Inferior parietal cortex (tissue), 1 donor: ENCODE results near the gene SLC7A9.

Experiments used
- DNase-seq: peaks from one replicate; pipeline ENCODE4 v3.0.0-alpha.2; 2016; ENCODE audit errors: extremely low spot score

SLC7A9 gene

DNA sequence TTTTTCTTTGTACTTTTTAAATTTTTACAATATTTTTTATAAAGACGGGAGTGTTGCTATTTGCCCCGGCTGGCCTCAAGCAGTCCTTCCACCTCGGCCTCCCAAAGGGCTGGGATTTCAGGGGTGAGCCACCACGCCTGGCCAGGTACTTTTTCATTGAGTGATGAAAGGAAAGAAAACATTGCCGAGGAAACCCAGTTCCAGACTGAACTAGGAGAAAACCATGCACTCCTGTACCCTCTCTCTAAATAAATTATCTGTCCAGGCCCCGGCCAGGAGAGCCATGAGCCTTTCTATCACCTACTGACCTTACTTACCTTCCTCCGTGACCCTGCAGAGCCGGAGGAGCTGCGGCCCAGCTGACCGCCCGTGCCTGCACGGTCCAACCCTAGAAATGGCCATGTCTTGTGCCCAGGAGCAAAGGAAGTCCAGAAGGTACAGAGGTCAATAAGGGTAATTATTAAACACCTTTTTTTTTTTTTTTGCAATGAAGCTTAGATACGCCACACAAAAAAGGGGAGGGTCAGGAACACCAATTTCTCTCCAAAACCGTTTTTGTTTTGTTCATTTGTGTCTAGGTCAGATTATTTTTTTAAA, at the start of gene SLC7A9:
Gene SLC7A9, minus strand, starts transcription at position 399 of the 597 bp plus-strand sequence. CDS start 1,233 bp downstream, outside the sequence.
- no peak for DNase-seq

DNA sequence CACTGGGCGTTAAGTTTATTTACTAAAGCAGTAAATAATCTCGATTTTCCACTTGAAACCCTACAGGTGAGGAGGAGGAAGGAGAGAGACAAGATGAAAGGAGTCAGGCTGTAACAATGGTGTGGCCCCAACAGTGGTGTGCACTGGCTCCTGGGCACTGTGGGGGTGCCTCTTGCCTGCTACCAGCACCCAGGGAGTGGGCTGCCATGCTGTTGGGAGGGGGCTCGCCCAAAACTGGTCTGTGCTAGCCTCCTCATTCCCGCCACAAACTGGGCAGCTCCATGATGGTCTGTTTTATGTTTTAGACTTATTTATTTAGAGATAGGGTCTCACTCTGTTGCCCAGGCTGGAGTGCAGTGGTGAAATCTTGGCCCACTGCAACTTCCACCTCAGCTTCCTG, 49.8 kb upstream of the SLC7A9 start:
- no peak for DNase-seq

DNA sequence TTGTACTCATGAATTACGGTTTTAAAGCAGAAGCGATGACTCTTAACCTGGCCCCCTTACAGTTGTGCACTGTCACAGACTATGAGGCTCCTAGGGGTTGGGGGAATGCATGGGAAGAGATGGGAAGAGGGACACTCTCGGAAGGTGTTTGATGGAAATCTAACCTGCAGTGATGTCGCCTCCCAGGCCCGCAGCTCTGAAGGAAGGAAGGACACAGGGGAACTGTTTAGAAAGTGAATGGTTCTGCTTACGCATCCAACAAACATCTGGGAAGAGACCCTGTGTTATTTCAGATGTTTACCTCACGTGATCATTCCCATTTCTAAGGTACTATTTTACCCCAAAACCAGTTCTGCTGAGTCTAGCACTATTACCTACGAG, 48.0 kb upstream of the SLC7A9 start:
- DNase-seq: no peak

DNA sequence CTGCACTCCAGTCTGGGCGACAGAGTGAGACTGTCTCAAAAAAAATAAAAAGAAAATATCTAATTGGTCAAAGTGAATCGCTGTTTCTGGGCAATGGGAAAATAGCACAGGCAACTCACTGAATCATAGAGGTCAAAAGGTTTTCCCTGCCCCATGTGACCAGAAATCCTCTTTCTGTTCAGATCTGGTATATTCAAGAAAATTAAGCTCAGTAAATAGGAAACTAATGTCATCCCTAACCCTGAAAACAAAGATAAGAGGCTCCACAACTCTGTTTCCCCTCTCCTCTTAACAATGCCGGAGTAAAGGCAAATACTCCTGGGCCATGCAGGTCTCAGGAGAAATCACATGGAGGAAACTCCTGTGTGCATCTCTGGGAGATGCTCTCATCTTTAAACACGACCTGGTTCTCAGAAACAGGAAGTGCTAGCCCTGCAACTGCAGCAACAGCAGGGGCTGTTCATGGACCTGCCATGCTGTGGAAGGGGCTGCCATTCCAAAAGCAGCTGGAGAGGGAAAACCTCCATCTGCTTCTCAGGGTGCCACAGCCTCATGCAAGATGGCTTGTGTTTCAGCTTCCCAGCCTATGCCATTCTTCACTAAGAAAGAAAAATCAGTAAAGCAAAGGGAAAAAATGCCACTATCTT, 47.5 kb upstream of the SLC7A9 start:
- no peak for DNase-seq

DNA sequence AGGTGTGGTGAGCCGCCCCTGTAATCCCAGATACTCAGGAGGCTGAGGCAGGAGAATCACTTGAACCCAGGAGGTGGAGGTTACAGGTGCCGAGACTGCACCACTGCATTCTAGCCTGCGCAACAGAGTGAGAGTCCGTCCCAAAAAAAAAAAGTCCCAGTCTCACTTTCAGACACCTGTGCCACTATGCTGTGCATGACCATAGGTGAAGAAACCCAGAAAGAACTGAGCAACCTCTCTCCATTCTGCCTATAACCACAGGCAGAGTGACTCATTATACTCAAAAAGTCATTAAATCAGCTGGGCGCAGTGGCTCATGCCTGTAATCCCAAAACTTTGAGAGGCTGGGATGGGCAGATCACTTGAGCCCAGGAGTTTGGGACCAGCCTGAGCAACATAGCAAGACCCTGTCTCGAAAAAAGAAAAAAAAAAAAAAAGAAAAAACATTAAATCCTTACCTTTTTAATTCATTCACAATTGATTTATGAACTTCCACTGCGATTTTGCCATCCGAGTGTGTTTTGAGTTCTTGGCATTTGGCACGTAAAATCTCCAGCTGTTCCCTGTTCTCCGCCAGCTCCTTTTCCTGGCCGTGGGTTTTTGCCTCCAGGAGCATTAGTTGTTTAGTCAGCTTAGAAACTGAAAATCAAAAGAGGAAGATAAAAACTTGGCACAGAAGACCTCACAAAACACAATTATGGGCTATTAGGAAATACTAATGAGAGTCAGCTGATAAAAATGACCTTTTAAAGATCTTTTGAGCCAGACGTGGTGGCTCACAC, 45.5 kb upstream of the SLC7A9 start:
- no peak for DNase-seq

DNA sequence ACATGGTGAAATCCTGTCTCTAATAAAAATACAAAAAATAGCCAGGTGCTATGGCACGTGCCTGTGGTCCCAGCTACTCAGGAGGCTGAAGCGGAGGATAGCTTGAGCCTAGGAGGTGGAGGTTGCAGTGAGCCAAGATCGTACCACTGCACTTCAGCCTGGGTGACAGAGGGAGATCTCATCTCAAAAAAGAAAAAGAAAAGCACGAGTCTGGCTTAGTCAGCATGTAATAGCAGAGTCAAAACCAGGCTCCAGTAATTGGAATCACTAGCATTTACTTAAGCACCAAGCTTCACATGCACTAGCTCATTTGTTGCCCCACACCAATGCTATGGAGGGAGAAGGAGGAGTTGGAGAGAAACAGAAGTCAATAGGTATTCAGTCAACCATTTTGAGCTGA, 41.9 kb upstream of the SLC7A9 start:
- DNase-seq: no peak

DNA sequence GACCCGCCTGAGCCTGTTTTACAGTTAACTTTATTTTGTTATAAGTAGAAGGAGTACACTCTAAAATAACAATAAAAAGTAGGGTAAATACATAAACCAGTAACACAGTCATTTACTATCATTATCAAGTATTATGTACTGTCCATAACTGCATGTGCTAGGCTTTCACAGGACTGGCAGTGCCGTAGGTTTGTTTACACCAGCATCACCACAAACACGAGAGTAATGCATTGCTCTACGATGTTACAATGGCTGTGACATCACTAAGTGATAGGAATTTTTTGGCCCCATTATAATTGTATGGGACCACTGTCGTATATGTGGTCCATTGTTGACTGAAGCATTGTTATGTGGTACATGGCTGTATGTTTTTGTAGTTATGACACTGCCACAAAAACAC, 41.3 kb upstream of the SLC7A9 start:
- DNase-seq: no peak

DNA sequence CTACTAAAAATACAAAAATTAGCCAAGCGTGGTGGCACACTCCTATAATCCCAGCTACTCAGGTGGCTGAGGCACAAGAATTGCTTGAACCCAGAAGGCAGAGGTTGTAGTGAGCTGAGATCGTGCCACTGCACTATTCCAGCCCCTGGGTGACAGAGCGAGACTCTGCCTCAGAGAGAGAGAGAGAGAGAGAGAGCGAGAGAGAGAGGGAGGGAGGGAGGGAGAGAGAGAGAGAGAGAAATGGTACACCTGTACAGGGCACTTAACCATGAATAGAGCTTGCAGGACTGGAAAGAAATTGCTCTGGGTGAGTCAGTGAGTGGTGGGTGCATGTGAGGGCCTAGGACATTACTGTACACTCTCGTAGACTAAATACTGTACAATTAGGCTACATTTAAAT, 40.5 kb upstream of the SLC7A9 start:
- no peak for DNase-seq

DNA sequence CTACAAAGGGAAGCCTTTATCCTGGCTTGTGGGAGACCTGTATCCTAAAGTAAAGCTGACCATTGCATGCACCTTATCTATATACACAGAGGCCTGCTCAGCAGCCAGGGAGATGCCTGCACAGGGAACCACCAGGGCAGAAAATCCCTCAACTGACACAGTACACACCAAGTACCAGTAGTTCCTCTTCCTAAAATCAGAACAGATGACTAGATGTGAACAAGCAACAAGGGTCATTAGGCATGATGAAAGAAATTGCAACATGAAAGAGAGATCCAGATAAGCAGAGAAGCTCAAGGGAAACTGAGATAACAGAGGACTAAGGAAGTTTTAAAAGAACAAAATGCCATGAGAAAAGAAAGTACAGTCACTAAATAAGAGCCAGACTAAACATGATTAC, 39.7 kb upstream of the SLC7A9 start:
- DNase-seq: no peak

DNA sequence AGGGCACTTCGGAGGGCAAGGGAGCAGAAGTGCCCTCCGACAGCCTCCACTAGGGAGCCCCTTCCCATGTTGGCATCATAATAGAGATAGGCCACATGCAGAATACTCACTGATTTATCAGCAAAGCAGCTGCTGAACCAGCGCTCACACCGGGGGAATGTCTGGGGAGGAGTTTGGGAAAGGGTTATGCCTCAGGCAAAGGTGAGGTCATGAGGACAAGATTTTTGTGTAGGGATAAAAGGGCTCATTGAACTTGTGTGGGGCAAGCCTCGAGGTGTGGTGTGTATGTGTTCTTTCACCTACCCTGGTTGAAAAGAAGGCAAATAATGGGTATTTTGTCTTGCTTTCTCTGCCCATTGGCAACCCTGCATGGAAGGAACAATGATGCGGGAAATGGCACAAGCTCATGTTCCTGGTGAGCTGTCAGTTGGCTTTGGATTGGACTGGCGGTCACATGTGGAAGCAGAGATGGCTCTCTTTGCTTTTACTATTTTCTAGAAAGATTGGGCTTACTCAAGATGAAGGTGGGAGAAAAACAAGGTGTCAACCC, 39.1 kb upstream of the SLC7A9 start:
- DNase-seq: no peak

DNA sequence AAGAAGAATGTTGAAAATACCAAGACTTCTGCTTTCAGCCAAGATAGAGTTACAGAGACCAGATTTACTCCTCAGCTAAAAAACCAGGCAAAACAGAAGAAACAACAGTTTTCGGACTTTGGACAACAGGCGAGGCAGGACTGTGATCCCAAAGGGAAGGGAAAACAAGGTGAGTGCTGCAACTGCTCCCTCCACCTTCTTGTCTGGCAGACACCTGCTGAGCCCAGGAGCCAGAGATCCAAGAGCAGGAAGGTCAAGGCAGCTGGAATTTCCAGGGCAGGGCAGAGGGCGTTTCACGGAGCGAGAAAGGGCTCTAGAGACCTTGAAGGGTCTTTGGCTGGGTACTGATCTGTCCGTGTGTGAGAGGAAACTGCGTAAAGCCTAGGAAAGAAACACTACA, 32.9 kb upstream of the SLC7A9 start:
- no peak for DNase-seq

DNA sequence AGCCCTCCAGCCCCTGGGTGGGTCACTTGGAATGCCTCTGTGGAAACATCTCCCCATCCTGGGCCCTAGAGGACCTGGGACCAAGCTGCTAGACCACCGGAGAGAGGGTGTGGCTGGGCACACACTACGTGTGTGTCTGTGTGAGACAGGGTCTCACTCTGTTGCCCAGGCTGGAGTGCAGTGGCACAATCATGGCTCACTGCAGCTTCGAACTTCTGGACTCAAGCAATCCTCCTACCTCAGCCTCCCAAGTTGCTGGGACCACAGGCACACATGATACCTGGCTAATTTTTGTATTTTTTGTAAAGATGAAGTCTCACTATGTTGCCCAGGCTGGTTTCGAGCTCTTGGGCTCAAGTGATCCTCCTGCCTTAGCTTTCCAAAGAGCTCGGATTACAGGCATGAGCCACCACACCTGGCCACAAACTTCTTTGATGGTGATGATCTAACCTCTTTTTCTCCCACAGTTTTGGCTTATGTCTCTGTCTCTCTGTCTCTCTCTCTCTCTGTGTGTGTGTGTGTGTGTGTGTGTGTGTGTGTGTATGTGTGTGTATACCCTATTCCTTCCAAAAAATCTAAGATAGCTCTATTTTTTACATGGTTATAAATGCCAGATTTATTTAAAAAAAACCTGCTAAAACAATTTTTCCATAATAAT, 32.1 kb upstream of the SLC7A9 start:
- DNase-seq: no peak

DNA sequence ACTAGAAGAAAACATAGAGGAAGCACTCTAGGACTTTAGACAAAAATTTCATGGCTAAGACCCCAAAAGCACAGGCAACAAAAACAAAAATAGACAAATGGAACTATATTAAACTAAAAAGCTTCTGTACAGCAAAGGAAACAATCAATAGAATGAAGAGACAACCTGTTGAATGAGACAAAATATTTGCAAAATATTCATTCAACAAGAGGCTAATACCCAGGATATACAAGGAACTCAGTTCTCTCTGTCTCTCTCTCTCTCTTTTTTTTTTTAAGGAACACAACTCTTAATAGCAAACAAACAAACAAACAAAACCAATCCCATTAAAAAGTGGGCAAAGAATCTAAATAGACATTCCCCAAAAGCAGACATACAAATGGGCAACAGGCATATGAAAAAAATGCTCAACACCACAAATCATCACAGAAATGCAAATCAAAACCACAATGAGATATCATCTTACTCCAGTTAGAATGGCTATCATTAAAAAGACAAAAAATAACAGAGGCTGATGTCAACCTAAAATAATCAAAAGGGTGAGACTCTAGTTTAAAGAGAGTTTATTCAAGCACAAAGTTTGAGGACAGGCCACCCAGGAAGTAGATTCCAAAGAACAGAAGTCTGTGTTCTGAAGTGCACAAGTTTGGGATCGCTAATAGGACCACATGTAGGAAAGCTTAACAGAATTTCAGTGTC, 27.1 kb upstream of the SLC7A9 start:
- no peak for DNase-seq

DNA sequence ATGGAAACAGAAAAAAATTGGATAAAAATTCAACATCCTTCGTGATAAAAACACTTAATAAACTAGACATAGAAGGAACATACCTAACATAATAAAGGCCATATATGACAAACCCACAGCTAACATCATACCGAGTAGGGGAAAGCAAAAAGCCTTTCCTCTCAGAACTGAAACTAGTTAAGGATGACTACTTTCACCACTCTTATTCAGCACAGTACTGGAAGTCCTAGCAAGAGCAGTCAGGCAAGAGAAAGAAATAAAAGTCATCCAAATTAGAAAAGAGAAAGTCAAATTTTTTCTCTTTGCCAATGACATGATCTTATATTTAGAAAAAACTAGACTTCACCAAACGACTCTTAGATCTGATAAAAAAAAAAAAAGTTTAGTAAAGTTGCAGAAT, 25.8 kb upstream of the SLC7A9 start:
- DNase-seq: no peak

DNA sequence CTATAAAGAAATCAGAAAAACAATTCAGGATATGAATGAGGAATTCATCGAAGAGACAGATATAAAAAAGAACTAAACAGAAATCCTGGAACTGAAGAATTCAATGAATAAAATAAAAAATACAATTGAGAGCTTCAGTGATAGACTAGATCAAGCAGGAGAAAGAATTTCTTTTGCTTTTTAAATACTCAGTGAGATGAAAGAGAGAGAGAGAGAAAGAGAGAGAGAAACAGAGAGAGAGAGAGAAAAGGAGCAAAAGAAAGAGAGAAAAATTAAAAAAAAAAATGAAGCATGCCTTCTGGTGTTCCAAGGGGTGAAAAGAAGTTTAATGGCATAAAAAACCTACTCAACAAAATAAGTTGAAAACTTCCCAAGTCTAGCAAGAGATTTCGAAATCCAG, 22.0 kb upstream of the SLC7A9 start:
- no peak for DNase-seq

DNA sequence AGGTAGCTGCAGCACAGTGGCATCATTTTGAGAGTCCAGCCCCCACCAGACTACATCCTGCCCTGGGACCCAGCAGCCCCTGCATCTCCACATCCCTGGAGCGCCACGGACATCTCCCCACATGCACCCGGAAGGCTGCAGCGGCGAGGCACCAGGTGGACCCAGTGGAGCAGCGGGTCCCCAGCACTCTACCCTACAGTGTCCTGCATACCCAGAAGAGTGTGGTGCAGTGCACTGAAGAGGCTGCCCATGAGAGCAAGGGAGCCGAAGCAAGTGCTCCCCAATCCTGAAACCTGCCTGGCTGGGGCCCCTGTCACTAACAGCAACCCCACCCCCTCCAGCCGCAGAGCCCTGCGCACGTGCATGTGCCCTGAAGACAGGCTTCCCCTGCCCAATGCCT, 21.3 kb upstream of the SLC7A9 start:
- no peak for DNase-seq

DNA sequence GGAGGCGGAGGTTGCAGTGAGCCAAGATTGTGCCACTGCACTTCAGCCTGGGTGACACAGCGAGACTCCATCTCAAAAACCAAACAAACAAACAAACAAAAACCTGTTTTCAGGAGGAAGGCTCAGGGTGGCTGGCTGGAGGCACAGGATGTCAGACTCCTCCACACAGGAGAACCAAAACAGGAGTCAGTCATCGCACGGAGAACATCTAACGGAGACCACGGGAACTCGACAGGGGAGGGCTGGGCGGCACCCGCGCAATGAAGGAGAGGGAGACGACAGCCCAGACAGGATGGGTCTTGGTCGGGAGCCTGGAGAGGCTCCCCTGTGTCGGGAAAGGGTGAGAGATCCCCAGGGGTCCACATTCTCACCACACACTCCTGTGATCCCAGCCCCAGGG, 20.8 kb upstream of the SLC7A9 start:
- DNase-seq: no peak

DNA sequence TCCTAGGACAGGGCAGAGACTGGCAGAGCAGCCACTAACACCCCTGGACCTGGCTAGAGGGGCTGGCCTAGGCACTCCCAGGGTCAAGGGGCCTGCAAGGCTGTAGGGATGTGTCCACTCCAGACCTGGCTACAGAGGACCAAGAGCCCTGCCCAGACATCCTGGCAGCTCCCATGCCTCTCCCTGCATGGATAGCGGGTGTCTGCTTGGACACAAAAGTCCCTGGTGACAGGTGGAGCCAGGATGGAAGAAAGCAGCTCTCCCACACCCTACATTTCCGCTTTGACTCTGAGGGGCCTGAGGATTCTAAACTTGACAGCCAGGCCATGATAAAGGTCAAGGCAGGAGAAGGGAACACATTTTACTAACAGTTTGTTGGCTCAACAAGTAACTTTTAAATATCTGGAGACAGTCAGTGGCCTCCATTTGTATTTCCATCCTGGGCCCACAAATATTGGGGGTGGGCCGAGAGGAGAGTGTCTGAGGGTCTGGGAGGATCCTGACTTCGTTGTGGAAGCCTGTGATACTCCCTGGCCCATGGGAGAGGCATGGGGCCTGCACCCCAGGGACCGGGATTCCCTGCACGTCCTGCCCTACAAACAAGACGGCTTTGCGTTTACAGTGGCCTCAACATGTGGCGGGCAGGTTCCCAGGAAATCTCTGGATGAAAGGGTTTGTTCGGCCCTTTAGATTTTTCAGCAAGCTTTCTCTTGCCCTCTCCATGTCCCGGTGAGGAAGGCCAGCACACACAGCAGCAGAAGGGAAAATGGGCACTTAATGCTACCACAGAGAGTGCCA, 19.8 kb upstream of the SLC7A9 start:
- DNase-seq: no peak

DNA sequence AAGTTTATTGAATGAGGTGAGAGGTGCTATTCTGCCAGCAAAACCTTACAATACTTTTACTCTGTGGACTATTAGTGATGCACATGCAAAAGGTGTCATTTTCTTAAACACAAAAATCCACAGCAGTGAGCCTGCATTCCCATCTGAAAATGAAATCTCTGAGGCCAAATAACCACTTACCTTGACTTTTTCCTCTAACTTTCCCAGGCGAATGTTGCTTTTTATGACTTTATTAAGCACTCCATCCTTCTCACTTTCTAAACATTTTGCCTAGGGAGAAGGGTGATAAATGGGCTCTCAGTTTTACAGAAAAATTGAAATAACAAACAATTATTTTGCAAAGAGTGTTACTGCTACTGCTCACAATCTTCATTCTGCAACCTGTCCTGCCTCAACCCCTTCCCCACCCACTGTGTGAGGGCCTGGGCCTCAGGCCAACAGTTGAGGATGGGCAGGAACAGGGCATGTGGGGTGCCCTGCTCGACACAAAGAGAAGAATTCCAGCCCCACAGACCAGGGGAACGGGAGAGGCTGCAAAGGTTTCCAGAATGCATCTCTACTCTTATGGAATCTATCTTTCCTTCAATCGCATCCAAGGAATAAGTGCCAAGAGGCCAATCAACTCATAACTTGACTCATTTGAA, 18.1 kb upstream of the SLC7A9 start:
- DNase-seq: no peak

DNA sequence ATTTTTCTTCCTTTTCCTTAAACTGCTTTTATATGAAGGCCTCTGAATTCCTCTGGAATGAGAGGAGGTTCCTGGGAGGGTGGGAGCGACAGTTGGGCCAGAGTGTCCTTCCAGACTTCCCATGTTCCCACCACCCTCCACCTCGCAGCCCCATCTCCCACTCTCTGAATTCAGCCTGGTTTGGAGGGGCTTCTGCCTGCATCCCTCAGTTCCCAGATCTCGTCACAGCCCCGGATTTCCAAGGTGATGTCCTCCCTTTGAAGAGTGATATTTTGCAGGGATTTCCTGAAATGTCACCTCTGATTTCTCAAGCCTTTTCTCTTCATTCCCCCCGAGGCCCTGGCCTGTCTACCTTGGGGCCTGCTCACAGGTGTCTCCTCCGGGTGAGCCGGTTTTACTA, 16.7 kb upstream of the SLC7A9 start:
- no peak for DNase-seq
